ENCODE data around the gene NANOS1.

DNA sequence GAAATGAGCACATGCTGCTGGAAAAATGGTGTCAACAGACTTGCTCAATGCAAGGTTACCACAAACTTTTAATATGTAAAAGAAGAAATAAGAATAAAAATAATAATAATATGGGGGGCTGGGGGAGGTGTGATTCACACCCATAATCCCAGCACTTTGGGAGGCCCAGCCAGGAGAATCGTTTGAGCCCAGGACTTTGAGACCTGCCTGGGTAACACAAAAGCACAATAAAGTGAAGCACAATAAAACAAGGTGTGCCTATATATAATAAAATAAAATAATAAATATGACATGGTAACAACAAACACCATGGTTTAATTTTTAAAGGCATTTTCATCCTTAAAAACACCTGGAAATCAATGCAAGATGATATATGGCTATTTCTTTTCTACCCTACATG is 26.0 kb downstream of the NANOS1 start:
- TF ChIP-seq, protein P1, sequence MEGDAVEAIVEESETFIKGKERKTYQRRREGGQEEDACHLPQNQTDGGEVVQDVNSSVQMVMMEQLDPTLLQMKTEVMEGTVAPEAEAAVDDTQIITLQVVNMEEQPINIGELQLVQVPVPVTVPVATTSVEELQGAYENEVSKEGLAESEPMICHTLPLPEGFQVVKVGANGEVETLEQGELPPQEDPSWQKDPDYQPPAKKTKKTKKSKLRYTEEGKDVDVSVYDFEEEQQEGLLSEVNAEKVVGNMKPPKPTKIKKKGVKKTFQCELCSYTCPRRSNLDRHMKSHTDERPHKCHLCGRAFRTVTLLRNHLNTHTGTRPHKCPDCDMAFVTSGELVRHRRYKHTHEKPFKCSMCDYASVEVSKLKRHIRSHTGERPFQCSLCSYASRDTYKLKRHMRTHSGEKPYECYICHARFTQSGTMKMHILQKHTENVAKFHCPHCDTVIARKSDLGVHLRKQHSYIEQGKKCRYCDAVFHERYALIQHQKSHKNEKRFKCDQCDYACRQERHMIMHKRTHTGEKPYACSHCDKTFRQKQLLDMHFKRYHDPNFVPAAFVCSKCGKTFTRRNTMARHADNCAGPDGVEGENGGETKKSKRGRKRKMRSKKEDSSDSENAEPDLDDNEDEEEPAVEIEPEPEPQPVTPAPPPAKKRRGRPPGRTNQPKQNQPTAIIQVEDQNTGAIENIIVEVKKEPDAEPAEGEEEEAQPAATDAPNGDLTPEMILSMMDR (IDR thresholded peaks at IDR 0.05): no peak
- no peak for TF ChIP-seq POLR2A (IDR thresholded peaks at IDR 0.05)
